Esophagus (tissue), 2 donors: ENCODE results near the gene ADAM12. TPM values are rescaled to one million over a fixed set of nuclear protein-coding genes. Genes with fewer than 3 reads are reported as not detected.

ENCODE experiments used
- H3K27ac ChIP-seq, 2 donors: one replicate each; pipeline ENCODE4 v1.5.1; 2013; ENCODE audit warnings: low read depth in 2 of 2, mild to moderate bottlenecking in 2 of 2, inconsistent platforms in 1 of 2, low read length in 1 of 2, moderate library complexity in 1 of 2
- H3K27me3 ChIP-seq, 2 donors: one replicate each; pipeline ENCODE4 v1.6.1; 2013; ENCODE audit warnings: low read length in 2 of 2, control low read depth in 1 of 2, mild to moderate bottlenecking in 1 of 2; ENCODE audit not compliant: insufficient read depth in 2 of 2, control insufficient read depth in 1 of 2
- H3K36me3 ChIP-seq, 2 donors: one replicate each; pipeline ENCODE4 v1.6.1; 2013; ENCODE audit warnings: low read length in 1 of 2; ENCODE audit not compliant: control insufficient read depth in 2 of 2, insufficient read depth in 2 of 2
- H3K4me1 ChIP-seq, 2 donors: one replicate each; pipeline ENCODE4 v1.6.1; 2013; ENCODE audit warnings: low read length in 1 of 2; ENCODE audit not compliant: control insufficient read depth in 2 of 2, insufficient read depth in 2 of 2
- H3K4me3 ChIP-seq, 2 donors: one replicate each; pipeline ENCODE4 v1.5.1; 2013; ENCODE audit warnings: low read length in 2 of 2, mild to moderate bottlenecking in 2 of 2, low read depth in 1 of 2, moderate library complexity in 1 of 2
- H3K9me3 ChIP-seq, 2 donors: one replicate each; pipeline ENCODE4 v1.6.1; 2013; ENCODE audit warnings: mild to moderate bottlenecking in 2 of 2, low read depth in 1 of 2, low read length in 1 of 2, moderate library complexity in 1 of 2; ENCODE audit not compliant: control insufficient read depth in 2 of 2, insufficient read depth in 1 of 2
- WGBS, 2 donors: extraction: QIAGEN DNeasy Blood & Tissue Kit; methylation state at CpG; one replicate each; pipeline ENCODE4 v1.1.7; 2013; 5-methylcytosine and 5-hydroxymethylcytosine counted together
- polyA plus RNA-seq, 2 donors: library from polyadenylated mRNA; stranded (reverse); fragments of 200-250 nt; gene quantifications; one replicate each; pipeline ENCODE4 v1.2.3, GENCODE V29; 2013
- donor health status: healthy with polysubstance abuse.
- donor health status: Bipolar disorder and iron deficiency.

The ADAM12 gene
- polyA plus RNA-seq, 2 donors = under 0.01 to 0.06 TPM

DNA sequence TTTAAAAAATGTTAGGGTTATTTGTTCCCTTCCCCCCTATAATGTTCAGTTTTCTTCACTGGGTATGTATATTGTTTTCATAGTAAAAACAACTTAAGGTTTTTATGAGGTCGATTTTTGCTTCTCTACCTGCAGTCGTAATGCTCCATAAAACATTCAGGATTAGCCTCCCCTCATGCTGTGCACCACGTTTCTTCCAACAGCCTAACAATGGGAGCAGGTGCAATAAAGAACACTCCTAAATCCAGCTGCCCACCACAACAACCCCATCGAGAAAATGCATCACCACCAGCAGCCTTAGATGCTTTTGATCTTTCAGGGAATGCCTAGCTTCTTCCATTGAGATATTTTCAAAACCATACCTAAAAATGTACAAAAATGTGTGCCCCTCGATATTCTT lies 111.1 kb downstream of the ADAM12 start:
- H3K36me3 ChIP-seq = no peaks in the 10 kb centered on the region
- H3K4me3 ChIP-seq = no peak overlapping the region
- no peak overlapping the region for H3K27ac ChIP-seq
- no peaks in the 10 kb centered on the region for H3K4me1 ChIP-seq
- H3K27me3 ChIP-seq = no peaks in the 10 kb centered on the region
- WGBS, 2 donors = 52 to 57% methylated on average over 5 of the region's 5 CpGs
- H3K9me3 ChIP-seq = no peaks in the 10 kb centered on the region

DNA sequence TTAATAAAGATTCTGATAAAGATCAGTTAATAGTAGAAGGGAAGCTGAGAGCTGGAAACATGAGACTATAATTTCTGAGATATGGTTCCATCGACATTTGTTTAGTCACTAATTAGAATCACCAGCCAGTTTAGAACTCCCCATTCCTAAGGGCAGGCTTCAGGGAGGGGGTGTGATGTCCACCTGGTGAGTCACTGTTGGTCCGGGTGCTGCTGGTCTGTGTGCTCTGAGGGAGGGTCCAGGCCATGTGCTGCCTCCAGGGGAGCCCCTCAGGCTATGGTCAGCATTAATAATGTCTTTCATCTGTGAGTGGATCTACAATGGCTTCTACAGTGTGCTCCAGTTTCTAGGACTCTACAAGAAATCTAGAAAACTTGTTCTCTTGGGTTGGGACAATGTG lies 115.8 kb downstream of the ADAM12 start:
- 77 to 79% methylated on average over 2 of the region's 2 CpGs for WGBS, 2 donors
- H3K4me3 ChIP-seq = no peak overlapping the region
- no peaks in the 10 kb centered on the region for H3K4me1 ChIP-seq
- no peak overlapping the region for H3K27ac ChIP-seq
- H3K9me3 ChIP-seq = no peaks in the 10 kb centered on the region
- H3K36me3 ChIP-seq = no peaks in the 10 kb centered on the region
- no peaks in the 10 kb centered on the region for H3K27me3 ChIP-seq

DNA sequence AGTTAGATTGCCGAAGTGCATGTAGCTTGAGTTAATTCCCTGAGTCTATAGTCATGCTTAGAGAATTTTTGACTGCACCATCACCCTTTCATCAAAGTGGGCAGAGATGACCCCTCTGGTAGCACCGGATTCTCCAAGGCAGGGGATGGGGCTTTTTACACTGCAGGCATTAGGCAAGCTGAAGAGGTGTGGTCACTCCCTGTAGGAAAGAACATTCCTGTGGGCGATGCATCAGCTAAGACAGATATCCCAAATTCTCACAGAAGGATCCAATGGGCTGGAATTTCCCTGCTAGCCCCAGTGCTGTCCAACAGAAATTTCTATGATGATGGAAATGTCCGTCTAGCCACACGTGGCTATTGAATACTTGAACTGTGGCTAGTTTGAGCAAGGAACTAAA lies 118.2 kb downstream of the ADAM12 start:
- H3K4me1 ChIP-seq = no peaks in the 10 kb centered on the region
- WGBS, 2 donors = 88 to 91% methylated on average over 5 of the region's 5 CpGs
- H3K27ac ChIP-seq = no peak overlapping the region
- H3K4me3 ChIP-seq = no peak overlapping the region
- no peaks in the 10 kb centered on the region for H3K27me3 ChIP-seq
- H3K36me3 ChIP-seq = no peaks in the 10 kb centered on the region
- H3K9me3 ChIP-seq = peaks cover 0 to 3% of the 10 kb centered on the region in 2 donors

DNA sequence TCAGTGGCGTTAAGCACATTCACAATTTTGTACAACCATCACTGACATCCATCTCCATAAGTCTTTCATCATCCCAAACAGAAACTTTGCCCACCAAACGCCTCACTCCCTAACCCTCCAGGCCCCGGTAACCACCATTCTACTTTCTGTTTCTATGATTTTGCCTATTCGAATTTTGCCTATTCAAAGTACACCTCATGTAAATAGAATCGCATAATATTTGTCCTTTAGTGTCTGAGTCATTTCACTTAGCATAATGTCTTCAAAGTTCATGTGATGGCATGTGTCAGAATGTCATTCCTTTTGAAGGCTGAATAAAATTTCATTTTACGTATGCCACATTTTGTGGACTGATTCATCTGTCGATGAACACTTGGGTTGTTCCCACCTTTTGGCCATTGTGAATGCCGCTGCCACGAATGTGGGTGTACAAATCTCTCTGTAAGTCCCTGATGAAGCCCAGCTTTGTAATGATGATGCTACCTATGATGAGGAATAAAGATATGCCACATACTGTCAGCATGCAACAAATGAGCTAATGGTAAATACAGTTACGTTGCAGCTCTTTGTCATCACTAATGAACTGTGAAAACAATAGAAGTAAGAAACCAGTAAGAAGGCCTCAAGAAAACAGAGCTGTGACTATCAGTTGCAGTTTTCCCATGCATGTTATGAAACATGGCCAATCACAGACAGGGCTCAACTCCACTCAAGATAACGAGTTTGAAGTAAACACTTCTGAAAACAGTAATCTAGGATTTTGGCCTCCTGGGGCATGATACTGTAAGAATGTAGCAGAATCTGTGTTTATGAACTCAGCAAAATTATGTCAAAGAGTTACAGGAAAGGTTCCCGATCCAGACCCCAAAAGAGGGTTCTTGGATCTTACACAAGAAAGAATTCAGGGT lies 120.0 kb downstream of the ADAM12 start:
- H3K27ac ChIP-seq = no peak overlapping the region
- H3K4me3 ChIP-seq = no peak overlapping the region
- WGBS, 2 donors = 77 to 78% methylated on average over 12 of the region's 12 CpGs
- H3K9me3 ChIP-seq = peaks cover 0 to 3% of the 10 kb centered on the region in 2 donors
- no peaks in the 10 kb centered on the region for H3K4me1 ChIP-seq
- no peaks in the 10 kb centered on the region for H3K36me3 ChIP-seq
- H3K27me3 ChIP-seq = no peaks in the 10 kb centered on the region

DNA sequence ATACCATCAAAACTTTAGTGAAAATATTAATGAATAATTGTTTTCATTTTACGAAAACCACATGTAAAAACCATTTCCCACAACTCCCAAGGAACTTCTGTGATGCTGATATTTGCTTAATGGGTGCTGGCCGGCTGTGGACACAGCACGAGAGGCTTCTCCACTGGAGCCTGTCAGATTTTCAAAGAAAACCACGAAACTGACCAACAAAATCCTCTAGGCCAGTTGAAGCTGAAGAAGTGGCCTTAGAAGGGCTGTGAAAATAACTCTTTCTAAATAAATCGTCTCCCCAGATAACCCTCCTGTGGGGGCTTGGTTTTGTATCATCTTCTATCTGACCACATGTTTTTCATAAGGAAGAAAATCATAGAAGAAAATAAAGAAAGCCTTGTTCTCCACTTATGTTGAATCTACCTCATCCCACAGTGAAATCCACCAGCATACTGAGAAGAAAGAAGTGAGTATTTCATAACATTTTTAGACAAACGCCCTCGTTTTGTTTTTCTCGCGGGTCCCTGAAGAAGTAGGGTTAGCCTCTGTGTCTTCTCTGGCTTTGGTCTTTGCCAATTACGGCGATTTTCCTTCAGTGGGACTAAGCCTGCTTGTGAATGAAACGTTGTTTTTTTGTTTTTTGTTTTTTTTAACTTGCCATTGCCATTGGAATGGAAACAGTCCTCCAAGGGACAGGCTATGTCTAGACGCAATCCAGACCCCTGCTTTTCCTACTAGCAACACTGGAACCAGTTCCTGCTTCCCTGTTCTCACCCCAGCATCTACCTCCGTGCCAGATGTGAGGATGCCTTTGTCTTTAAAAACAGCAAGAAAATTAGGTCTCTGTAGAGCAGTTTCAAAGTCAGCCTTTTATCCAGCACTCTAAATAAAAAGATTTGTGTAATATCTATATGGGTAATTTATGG lies 123.9 kb downstream of the ADAM12 start:
- Histone ChIP-seq H3K36me3 (no peaks in the 10 kb centered on the region), H3K27ac (no peak overlapping the region)
- 70 to 75% methylated on average over 14 of the region's 14 CpGs for WGBS, 2 donors

DNA sequence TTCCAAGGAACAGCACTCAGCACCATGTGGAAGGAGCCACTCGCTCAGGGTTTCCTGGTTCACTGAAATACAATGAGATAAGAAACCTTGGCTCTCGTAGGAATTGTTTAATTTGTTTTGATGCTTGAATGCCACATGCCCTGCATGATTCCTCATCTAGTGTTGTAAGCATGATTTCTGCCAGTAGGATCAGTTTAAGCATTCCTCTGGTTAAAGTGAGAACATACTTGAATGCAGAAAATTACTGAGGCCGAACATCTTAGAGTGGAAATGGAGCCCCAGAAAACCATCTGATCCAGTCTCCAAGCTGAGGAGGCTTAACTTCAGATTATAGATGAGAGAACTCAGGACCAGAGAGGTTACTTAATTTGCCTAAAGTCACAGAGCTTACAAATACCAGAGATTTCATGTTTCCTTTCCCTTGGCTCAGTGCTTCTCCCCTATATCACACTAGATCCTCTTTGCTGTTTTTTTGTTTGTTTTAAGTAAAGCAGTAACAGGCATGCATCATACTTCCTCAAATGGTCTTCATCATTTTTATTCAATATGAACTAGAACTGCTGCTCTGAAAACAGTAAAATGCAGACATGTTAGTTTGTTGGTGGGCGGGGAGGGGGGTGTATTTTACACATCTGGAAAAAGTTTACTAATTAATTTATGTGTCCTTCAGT lies 125.1 kb downstream of the ADAM12 start:
- Histone ChIP-seq H3K27me3 (no peaks in the 10 kb centered on the region), H3K4me1 (no peaks in the 10 kb centered on the region), H3K9me3 (peaks cover 0 to 3% of the 10 kb centered on the region in 2 donors), H3K36me3 (no peaks in the 10 kb centered on the region), H3K27ac (no peak overlapping the region), H3K4me3 (no peak overlapping the region)
- WGBS, 2 donors = 71 to 75% methylated on average over 4 of the region's 4 CpGs

More for the DNA sequence above, 123.9 kb downstream of the ADAM12 start:
- Histone ChIP-seq H3K27me3 (no peaks in the 10 kb centered on the region), H3K4me3 (no peak overlapping the region), H3K9me3 (peaks cover 0 to 3% of the 10 kb centered on the region in 2 donors), H3K4me1 (no peaks in the 10 kb centered on the region)

DNA sequence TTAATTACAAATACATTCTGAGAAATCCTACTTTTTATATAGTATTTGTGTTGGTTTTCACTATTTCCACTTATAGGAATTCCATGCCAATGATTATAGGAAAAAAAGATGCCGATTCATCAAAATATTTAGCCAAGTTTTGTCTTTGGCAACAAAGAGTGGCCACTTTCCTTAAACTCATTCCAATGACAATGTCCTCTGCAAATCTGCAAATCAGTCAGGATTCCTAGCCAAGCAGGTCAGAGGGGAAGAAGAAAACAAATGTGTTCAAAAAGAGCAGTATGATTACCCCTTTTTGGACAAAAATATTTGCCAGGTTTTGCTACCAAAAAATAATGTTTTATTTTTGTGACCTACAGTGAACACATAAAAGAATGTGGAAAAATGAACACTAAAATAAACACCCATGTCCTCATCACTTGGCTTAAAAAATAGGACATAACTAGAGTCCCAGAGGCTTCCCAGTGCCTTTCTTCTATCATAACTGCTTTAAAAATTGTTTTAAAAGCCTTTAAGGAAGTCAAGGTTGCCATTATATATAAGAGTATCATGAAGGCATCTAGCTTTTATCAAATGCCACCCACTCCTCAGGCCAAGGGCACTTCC lies 125.9 kb downstream of the ADAM12 start:
- Histone ChIP-seq H3K4me1 (no peaks in the 10 kb centered on the region), H3K9me3 (peaks cover 0 to 3% of the 10 kb centered on the region in 2 donors), H3K36me3 (no peaks in the 10 kb centered on the region), H3K27ac (no peak overlapping the region), H3K4me3 (no peak overlapping the region), H3K27me3 (no peaks in the 10 kb centered on the region)
- 66 to 75% methylated on average over 1 of the region's 1 CpG for WGBS, 2 donors

DNA sequence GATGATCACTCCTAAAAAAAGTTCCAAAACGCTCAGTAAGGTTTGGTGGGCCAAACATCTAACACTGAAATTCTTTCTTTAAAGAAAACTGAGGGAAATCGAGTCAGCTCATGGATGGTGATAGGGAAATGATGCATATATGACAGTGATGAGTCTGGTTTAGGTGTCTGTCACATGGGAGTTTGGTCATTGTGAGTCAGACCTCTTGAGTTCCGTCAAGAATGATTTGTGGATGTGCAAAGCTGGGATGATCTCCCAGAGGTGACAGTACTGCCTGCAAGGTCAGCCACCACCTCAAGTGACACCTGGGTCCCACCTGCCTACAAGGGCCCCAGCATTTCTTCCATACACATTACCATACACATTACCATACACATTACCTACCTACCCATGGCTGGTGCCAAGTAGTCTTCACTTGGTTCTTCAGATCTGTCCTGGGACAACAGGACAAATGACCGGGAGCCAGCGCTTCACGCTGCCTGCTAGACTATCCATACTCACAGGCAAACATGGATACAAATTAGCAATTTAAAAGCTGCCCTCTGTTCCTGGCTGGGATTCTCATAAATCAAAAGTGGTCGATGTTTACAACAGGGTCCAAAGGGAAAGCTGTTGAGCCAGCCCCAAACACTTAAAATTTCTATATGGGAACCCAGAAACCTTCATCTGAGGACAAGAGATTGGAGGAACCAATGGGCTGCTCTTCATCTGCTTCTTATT lies 128.4 kb downstream of the ADAM12 start:
- Histone ChIP-seq H3K9me3 (no peaks in the 10 kb centered on the region), H3K27me3 (no peaks in the 10 kb centered on the region), H3K36me3 (no peaks in the 10 kb centered on the region), H3K4me3 (no peak overlapping the region), H3K27ac (no peak overlapping the region), H3K4me1 (no peaks in the 10 kb centered on the region)
- WGBS, 2 donors = 84 to 91% methylated on average over 7 of the region's 7 CpGs
